NCI-H526 treated with DMSO at 0.1 percent for 48 hours (cell line): ENCODE measurements around the gene PAPLN.

Experiments
- DNase-seq: peaks from one replicate; lab custom pipeline; 2025; lab: John Stamatoyannopoulos, UW

PAPLN gene

DNA sequence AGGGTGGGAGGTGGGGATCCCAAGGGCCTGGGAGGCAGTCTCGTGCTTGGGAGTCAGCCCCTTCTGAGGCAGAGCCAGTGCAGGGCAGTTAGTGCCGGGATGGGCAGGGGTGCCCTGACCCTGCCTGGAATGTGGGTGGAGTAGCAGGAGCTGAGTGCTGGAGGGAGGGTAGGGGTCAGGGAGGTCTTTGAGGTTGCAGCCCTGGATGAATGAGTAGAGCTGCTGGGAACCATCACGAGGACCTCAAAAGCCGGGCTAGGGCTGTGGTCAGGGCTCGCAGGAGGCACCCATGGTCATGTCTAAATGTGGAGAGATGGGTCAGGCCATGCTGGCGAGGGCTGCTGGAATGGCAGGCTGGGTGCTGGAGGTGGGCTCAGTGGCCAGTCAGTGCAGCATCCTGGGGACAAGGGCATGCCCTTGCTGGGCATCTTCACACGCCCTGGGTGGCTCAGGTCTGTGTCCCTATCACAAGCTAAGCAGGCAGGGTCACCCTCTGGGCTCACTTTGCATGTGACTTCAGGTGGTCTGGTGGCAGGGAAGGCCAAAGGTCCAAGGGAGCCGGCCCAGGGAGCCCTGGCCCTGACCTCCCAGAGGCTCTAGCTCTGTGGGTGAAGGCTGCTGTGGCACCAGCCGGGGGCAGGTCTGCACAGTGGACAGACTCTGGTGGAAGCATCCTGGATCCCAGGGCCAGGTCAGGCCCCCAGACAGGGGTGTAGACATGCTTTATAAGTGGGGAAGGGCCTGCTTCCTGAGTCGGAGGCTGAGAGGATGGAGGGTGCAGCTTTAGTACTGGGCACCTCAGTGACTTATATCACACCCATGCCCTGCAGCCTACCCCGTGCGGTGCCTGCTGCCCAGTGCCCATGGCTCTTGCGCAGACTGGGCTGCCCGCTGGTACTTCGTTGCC lies 24.5 kb downstream of the PAPLN start:
- no peak for DNase-seq

DNA sequence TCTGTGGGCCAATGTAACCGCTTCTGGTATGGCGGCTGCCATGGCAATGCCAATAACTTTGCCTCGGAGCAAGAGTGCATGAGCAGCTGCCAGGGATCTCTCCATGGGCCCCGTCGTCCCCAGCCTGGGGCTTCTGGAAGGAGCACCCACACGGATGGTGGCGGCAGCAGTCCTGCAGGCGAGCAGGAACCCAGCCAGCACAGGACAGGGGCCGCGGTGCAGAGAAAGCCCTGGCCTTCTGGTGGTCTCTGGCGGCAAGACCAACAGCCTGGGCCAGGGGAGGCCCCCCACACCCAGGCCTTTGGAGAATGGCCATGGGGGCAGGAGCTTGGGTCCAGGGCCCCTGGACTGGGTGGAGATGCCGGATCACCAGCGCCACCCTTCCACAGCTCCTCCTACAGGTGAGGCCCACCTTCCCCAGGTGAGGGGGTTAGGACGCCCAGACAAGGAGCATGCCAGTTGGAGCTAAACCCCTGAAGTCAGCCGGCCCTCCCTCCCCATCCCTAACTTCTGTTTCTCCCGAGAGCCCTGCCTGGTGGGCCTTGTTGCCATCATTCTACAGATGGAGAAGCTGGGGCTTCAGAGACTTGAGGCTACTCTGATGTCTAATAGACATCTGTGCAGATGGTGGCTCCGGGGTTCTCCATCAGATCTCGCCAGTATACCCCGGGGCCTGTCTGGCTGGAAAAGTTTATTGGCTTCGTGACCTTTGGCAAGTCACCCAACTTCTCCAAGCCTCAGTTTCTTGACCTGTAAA lies 25.3 kb downstream of the PAPLN start:
- DNase-seq, result no peak

DNA sequence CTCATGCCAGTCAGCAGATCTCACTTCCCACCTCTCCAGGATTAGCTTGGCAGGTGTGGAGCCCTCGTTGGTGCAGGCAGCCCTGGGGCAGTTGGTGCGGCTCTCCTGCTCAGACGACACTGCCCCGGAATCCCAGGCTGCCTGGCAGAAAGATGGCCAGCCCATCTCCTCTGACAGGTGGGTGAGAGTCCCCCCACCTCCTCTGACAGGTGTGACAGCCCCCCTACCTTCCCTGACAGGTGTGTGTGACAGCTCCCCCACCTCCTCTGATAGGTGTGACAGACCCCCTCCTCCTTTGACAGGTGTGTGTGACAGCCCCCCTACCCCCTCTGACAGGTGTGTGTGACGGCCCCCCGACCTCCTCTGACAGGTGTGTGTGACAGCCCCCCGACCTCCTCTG lies 26.3 kb downstream of the PAPLN start:
- DNase-seq, result no peak

DNA sequence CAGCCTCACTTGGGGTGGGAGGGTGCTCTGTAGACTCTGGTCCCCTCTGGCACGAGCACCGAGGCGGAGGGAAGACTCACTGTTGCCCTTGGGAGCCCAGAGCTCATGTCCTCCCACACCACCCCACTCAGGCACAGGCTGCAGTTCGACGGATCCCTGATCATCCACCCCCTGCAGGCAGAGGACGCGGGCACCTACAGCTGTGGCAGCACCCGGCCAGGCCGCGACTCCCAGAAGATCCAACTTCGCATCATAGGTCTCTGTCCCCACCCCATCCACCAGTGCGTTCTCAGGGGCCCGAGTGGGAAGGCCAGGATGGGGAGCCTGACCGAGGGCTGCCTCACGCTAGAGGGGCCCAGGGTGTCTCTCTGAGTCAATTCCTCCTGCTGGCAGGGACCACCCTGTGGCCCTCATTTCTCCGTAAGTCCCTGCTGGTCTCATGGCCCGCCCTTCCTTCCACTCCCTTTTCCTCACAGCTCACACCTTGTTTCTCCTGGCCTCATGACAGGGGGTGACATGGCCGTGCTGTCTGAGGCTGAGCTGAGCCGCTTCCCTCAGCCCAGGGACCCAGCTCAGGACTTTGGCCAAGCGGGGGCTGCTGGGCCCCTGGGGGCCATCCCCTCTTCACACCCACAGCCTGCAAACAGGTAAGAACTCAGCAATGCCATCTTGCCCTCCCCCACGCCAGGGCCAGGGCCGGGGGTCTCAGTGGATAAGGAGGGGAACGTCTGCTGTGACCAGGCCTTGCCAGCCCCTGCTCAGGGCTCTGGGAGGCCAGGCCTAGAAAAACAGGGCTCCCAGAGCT lies 27.0 kb downstream of the PAPLN start:
- DNase-seq, result no peak

DNA sequence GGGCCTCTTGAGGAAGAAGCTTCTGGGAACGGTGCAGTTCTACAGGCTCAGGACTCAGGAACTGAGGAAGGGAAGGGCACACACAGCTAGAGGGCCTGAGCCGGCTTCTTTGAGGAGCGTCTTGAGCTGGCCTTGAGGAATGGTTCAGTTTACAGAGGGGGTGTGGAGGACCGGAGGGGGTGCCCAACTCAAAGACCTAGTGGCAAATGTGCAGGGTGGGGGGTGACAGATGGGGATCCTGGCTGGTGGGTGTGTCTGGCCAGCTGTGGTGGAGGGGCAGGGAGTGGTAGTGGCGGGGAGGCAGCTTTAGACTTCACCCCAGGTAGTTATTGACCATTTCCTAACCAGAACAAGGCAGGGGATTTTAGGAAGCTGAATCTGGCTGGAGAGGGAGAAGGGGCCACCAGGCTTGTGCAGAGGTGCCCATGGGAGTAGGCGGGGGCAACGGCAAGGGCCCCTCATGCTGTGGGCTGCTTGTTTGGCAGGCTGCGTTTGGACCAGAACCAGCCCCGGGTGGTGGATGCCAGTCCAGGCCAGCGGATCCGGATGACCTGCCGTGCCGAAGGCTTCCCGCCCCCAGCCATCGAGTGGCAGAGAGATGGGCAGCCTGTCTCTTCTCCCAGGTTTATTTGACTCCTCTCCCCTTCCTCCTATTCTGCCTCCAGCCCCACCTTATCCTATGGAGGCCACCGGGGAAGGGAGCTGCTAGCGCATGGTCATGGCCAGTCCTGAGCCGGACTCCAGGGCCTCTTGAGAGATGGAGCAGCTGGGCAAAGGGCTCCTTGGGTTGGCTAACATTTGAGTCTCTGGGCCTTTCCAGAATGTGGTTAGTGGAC lies 27.8 kb downstream of the PAPLN start:
- no peak for DNase-seq

DNA sequence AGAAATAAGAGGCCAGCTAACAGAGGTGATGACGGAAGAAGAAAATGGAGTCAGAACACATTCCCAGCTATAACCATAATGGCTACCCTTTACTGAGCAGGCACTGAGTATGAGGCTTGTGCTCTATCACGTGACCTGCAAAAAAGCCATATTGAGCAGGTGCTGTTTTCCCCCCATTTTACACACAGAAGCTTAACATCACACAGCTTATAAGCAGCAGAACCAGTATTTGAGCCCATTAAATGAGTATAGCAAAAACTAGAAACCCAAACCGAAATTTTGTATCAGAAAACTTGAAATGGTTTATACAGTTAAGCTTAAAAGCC lies 28.4 kb downstream of the PAPLN start:
- DNase-seq, result no peak

DNA sequence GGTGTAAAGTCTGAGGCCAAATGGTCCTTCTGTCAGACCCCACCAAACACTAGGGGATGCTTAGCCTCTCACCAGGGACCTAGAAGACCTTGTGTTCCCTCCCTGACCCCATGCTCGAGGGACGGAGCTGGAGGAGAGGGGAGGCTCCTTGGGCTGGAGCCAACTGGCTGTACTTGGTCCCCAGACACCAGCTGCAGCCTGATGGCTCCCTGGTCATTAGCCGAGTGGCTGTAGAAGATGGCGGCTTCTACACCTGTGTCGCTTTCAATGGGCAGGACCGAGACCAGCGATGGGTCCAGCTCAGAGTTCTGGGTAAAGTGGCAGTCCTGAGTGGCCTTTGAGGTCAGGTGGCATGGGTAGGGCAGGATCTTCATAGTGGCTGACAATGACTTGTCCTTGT lies 29.0 kb downstream of the PAPLN start:
- no peak for DNase-seq

DNA sequence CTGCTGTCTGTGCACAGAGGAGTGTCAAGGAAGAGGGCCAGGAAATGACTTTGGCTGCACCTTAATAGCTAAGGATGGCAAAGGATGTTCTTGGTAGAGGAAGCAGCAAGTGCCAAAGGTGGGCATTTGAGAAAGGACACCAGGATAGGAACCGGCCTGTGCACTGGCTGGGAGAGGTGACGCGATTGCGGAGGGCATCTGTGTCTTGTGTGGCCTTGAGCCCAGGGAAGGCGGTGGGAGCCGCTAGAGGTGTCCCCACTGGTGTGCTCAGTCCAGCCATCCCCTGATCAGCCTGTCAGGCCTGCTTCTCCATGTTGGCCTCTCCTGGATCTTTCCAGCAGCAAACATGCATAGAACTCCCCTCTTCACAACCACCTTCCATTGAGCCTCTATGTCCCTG lies 30.2 kb downstream of the PAPLN start:
- no peak for DNase-seq

DNA sequence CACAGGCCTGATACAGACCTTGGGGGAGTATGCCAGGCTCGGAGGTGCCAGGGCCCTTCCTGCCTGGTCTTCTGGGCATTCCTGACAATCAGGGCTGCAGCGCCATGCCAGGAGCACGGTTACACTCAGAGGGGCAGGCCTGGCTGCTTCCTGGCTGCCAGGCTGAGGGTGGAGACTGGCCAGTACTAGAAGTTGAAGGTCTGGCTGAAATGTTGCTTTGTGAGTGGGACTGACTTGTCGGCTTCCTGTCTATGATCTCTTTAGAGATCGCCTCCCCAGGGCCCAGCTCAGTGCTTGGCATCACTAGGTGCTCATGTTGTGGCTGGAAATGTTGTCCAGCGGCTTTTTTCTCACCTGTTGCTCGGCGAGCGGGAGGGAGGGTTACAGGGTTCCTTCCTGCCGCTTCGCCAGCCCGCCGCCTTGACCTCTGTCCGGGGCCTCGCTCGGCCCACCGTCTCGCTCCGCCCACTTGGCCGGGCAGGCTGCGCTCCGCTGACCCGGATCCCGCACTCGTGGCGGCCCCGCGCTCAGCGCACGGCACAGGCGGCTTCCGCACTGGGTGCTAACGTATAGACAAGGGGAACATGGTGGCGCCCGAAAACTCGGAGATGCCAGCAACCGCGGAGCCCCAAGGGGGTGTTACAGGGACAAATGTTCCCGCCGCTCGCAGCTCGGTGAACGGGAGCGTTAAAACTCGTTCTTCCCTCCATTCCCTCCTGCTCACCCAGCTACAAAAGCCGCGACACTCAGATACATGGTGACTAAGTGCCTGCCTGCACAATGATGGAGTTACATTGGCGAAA lies 32.6 kb downstream of the PAPLN start:
- DNase-seq, result no peak

DNA sequence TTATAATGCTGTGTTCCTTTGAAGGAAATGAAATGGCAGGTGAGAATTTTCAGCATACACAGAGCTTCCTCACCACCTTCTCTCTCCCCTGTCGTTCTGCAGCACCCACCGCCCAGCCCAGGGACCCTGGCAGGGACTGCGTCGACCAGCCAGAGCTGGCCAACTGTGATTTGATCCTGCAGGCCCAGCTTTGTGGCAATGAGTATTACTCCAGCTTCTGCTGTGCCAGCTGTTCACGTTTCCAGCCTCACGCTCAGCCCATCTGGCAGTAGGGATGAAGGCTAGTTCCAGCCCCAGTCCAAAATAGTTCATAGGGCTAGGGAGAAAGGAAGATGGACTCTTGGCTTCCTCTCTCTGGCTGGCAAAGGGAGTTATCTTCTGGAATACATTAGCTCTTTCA lies 35.1 kb downstream of the PAPLN start:
- DNase-seq, result no peak

DNA sequence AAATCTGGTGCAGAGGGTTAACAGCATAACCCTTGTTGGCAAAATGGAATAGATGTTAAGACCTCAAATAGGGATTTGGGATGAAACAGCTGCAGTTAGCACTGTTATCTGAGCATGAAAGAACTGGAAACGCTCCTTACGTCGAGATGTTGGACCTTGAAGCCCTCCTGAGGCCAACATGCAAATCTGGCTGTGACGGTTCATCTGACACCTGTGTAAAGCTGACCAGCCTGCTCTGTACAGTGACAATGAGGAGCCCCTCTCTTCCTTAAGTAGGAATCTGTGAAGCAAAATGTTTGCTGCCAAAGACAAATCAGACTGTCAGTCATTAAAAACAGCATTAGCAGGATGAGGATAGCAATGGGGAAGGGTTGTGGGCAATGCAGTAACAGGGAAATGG lies 36.5 kb downstream of the PAPLN start:
- peak; percentile 59 for DNase-seq

DNA sequence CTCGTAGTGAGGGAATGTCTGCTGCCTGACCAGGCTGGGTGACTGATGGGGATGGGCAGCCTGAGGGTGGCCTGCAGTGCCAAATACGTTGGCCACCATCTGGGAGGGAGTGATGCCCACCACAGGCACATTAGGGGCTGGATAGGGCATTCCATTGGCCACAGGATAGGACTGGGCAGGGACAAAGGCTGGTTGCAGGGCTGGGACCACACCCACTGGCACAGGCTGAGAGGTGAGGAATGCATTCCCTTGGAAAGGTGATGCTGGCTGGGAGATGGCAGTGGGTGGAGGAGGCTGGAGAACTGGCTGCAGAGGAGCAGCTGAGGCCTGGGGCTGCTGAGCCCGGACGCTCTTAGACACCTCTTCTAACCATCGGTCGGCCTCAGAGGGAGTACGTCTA lies 39.5 kb downstream of the PAPLN start:
- DNase-seq, result no peak

DNA sequence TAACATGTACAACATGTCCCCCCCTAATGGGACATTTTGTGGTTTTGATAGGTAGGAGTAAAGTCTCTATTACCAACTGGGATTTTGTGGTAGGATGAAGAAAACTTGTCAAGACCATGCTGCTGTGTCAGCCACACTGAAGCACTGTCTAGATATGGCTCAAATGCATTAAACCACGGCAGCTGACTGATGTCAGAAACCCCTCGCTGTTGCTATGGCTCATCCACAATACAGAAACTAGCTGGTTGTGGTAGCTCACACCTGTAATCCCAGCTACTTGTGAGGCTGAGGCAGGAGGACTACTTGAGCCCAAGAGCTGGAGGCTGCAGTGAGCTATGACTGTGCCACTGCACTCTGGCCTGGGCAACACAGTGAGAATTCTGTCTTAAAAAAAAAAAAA lies 40.1 kb downstream of the PAPLN start:
- no peak for DNase-seq

DNA sequence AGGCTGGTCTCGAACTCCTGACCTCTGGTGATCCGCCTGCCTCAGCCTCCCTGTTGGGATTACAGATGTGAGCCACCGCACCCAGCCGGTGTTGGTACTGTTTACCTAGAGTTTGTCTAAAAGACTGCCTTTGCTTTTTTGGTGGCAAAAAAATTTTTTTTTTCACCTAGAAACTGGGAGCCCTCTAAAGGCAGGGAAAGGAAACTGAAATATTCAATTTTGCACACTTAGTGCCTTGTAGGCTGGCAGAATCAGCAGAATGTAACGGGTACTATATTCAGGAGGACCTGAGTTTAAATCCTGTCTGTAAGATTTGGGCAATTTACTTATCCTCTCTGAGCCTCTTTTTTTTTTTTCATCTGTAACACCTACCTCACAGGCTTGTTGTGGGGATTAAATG lies 43.6 kb downstream of the PAPLN start:
- DNase-seq, result no peak

DNA sequence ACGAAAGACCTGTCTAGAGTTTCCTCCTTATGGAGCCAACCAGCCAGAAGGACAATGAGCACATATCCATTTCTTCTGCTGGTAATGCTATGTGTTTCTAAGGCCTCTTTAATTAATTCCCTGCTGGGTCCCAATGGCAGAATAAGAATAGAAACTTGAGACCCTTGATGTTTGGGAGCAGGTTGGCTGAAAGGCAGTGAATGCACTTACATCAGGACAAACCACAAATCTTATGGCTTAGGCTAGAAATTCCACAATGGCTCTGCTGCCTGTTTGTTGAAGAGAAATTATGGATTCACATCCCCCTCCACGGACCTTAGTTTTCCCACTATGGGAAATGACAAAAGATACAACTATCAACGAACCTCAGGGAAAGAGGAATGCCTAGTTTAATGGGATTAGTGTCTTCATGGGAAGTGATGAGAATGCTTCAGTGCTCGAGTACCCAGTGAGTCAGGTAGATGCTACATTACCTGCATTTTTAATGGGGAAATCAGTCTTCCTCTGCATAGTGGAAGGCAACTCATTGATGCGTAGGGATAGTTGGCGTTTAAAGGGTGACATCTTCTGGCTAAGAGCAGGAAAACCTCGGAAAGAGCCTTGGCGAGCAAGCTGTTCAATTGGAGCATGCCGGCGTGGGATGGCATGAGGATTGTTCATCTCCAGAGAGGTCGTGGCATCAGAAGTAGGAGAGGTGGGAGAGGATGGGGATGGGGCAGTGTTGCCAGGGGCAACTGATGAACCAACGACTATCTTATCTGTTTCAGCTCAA lies 46.5 kb downstream of the PAPLN start:
- peak; percentile 60 for DNase-seq

DNA sequence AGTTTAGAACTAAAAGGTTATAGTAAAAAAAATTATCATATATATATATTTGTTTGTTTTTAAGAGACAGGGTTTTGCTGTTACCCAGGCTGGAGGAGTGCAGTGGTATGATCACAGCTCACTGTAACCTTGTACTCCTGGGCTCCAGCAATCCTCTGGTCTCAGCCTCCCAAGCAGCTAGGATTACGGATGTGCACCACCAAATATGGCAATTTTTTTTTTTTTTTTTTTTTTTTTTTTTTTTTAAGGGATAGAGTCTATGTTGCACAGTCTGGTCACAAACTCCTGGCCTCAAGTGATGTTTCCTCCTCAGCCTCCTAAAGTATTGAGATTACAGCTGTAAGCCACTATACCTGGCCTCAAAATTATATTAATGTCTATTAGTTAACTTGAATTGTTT lies 48.7 kb downstream of the PAPLN start:
- DNase-seq, result no peak

DNA sequence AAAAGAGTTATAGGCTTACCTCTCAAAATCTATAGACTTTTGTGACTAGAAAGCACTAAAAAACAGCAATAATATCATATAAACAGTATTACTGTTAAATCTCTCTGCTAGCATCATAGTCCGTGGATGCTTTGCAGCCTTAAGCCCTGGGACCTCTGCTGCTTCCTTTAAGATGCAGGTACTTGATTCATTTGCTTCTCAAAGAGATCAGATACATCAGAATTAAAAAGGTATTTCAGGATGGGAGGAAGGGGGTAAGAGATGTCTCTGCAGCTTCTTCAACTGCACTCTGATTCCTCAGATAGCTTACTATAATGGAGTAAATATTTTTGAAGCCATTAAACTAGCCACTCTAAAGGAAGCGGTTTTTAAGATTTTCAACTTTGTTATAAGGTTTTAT lies 49.3 kb downstream of the PAPLN start:
- no peak for DNase-seq

DNA sequence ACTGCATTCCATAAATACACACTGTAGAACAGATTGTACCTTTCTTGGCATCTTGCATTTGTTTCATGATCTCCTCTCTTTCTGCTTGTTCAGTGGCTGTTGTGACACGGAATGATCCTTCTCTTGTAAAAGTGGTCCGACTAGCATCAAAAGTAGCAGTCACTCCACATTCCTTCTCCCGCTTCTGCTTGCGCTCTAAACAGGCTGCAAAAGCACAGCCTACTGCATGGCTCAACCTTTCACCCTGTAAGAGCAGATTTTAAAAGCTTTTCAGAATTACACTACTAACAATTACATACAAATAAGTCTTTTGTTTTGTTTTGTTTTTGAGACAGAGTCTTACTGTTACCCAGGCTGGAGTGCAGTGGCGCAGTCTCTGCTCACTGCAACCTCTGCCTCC lies 49.8 kb downstream of the PAPLN start:
- DNase-seq, result no peak

DNA sequence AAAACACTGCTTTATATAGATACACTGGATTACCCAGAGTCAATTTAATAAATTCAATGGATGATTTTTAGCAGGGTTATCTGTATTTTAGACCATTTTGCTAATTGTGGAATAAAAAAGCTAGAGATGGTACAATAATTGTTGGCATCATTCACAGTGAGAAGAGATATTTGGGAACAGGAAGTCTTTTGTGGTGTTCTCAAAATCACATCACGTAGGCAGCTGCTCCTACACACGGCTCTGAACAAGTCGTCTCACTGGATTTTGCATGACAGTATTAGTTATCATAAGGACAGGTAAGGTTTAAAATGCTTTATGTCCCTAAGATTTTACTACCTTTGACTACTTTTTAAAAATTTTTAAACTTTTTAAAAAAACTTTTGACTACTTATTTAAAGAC lies 52.0 kb downstream of the PAPLN start:
- DNase-seq, result no peak

DNA sequence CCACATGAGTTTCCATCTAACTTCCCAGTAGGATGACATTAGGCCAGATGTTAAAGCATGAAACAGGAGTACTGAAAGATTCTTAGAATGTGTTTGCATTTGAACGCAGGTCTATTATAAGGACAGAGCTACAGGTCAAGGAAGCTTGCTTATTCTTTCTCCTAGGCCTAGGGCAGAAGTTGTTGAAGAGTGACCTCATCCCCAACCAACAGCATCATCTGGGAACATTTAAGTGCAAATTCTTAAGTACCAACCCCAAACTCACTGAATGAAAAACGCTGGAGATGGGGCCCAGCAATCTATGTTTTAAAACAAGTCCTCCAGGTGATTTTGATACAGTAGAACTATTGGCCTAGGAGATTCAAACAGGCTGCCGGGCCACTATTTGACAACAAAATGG lies 52.4 kb downstream of the PAPLN start:
- no peak for DNase-seq
